ENCODE data around the gene KHDRBS1. TPM values are rescaled to one million over a fixed set of nuclear protein-coding genes. Genes with fewer than 3 reads are reported as not detected.
"Not testable (repeated sequence)": the region's sequence is repeated elsewhere in the genome, so short reads cannot be mapped to it uniquely, and the experiment has no call there.

KHDRBS1 gene
- total RNA-seq (2014; rRNA removed; shearing (Covaris generic)): 38.7 and 46.9 TPM in 2 replicates
- 110 and 139 TPM in 2 replicates for polyA plus RNA-seq (2015; cell fraction: cytosol; rRNA removed)
- polyA plus RNA-seq (2015; cell fraction: nucleus; rRNA removed): 39.5 and 43.7 TPM in 2 replicates

DNA sequence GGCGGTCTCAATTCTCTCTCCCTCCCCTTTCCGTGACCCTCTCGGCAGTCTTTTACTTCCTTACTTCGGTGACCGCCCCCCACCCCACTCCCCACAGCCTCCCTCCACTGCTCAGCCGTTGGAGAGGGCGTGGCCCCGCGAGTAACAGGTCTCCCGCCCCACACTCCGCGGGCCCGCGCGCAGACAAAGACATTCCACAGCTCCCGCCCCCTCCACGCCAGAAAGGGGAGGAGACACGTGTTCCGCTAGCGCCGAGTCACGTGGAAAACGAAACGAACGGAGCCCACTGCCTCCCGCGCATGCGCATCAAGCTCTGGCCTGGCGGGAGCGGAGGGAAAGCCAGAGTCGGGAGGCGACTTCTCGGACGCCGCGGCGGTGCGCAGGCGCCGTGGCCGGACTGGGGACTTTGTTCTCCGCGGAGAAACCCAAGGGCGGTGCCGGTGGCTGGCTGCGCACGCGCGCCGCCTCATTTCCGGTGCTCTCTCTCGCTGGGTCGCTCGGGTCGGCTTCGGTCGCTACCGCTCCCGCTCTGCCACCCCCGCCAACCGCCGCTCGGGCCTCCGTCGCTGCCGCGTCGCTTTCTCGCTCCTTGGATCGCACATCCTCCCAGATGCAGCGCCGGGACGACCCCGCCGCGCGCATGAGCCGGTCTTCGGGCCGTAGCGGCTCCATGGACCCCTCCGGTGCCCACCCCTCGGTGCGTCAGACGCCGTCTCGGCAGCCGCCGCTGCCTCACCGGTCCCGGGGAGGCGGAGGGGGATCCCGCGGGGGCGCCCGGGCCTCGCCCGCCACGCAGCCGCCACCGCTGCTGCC, at the start of gene KHDRBS1:
KHDRBS1 (plus strand) TSS at position 483 of the 813 bp plus-strand sequence; CDS start at position 611, 128 bp downstream.
- peak; percentile 98 for DNase-seq (ENCODE audit: low read depth, low spot score)
- in situ Hi-C loops (cut with HindIII; ENCODE audit: low pct_unique_long_range_greater_than_20kb, low sequenced_read_pairs): no loop called here

DNA sequence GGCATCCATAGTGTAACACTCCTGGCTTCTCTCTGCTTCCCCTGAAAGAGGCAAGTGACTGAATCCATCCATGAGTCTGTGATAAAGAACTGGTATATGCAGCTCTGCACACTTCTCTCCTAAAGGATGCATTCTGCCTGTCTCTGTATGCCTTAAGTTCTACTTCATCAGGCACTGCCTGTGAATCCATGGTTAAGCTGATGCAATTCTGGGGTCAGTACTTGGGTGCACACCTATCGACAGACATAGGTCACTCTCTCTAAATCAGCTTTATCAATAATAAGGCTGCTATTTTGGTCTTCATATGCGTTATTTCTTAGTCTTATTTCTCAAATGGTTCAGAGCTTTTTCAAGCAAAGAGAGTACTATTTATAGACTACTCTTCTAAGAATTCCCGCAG, 42.8 kb upstream of the KHDRBS1 start:
- in situ Hi-C loops (cut with HindIII; ENCODE audit: low pct_unique_long_range_greater_than_20kb, low sequenced_read_pairs): no loop called here
- no peak for DNase-seq (ENCODE audit: low read depth, low spot score)

GRCh38 chr1:31976401-31976800, 37.3 kb upstream of the KHDRBS1 start:
- no peak for DNase-seq (ENCODE audit: low read depth, low spot score)
- in situ Hi-C loops (cut with HindIII; ENCODE audit: low pct_unique_long_range_greater_than_20kb, low sequenced_read_pairs): no loop called here

DNA sequence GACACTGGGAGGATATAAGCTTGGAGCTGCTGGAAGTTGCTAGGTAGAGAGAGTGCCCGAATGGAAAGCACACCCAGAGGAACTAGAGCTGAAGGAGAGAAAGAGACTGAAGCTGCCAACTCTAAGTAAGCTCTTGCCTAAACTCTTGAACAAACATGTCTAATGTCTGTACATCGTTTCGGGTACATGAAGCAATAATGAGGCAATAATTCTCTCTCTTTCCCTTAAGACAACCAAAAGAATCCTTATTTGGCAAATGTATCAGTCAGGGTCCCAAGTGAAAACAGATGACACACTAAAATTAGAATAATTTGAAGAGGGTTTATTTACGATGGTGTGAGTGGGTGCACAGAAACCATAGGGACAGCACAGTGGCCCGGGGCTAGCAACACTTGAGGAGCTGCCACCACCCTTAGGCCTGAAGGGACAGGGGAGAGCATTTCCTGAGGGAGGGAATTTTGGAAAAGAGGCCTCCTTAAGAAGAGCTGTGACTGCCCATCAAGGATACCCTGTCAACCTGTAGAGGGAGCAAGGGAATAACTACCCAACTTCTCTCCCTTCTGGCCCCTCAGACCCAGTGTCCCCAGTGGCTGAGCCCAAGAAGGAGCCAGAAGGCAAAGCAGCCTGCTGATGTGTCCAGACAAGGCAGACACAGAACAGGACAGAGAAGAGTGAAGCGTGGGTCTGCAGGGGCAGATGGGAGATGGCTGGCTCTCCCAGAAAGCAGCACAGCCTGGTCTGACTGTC, 36.1 kb upstream of the KHDRBS1 start:
- DNase-seq (ENCODE audit: low read depth, low spot score): peak; percentile 76
- in situ Hi-C loops (cut with HindIII; ENCODE audit: low pct_unique_long_range_greater_than_20kb, low sequenced_read_pairs): no loop called here

DNA sequence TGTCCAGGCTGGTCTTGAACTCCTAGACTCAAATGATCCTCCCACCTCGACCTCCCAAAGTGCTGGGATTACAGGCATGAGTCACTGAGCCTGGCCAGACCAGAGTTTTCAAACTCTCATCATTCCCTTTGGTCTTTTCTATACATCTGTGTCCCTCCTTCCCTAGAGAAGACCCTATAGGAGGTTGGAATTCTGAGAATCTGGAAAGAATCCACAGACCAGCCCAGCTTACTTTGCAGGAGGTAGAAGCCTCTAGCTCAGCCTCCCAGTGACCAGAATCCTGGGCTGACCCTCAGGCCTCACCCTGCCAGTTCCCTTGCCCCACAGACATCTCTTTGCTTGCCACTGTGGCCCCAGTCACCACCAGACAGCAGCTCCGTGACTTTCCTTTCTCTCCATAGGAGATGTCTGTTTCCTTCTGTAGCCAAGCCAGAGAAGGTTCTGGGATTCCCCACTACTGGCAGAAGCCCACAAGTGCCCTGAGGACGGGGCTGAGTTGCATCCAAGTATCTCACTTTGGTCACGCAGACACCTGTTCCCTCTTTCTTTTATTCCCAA, 34.7 kb upstream of the KHDRBS1 start:
- in situ Hi-C loops (cut with HindIII; ENCODE audit: low pct_unique_long_range_greater_than_20kb, low sequenced_read_pairs): no loop called here
- DNase-seq (ENCODE audit: low read depth, low spot score): no peak

DNA sequence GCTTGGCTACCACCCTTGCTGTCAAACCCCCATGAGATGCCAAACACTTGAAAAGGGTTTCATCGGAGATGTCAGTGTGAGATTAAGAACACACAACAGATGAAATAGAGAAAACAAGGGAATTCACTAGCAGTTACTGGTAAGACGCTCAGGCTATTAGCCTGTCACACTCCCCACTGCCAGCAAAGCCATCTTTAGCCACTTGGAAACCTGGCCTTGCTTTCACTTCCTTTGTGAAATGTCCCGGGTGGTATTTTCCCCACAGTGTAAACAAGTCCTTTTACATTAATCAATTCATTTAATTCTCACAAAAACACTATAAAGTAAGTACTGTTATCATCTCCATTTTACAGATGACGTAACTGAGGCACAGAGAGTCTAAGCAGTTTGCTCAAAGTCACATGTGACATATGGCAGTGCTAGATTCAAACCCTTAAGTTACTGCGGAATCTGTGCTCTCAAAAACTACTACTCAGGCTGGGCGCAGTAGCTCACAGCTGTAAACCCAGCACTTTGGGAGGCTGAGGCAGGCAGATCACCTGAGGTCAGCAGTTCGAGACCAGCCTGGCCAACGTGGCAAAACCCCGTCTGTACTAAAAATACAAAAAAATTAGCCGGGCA, 32.7 kb upstream of the KHDRBS1 start:
- DNase-seq (ENCODE audit: low read depth, low spot score): no peak
- in situ Hi-C loops (cut with HindIII; ENCODE audit: low pct_unique_long_range_greater_than_20kb, low sequenced_read_pairs): no loop called here

DNA sequence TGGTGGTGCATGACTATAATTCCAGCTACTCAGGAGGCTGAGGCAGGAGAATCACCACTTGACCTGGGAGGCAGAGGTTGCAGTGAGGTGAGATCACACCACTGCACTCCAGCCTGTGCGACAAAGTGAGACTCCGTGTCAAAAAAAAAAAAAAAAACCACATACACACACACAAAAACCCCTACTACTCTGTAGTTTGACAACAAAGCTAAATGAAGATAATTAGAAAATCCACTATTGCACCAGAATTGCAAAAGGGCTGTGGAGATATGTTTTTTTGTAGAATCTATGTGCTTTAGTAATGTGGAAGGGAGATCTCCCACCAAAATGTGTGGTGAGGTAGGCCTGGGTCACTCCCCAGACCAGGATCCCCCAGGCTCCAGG, 32.2 kb upstream of the KHDRBS1 start:
- no peak for DNase-seq (ENCODE audit: low read depth, low spot score)
- in situ Hi-C loops (cut with HindIII; ENCODE audit: low pct_unique_long_range_greater_than_20kb, low sequenced_read_pairs): no loop called here

DNA sequence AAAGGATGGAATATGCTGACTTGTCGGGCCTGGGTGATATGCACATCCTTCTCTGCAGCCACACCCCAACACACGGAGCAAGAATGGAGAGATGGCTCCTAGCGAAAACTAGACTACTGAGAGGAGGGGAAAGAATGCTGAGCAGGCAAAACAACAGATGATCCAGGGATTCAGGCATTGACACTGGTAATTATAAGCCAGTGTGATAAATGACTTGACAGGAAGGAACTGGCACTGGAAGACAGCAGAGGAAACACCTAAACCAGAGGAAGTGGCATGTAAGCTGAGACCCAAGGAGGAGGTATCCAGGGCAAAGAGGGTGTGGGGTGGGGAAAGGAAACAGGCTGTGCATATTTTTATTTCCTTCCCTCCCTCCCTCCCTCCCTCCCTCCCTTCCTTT, 31.7 kb upstream of the KHDRBS1 start:
- no peak for DNase-seq (ENCODE audit: low read depth, low spot score)
- in situ Hi-C loops (cut with HindIII; ENCODE audit: low pct_unique_long_range_greater_than_20kb, low sequenced_read_pairs): no loop called here

DNA sequence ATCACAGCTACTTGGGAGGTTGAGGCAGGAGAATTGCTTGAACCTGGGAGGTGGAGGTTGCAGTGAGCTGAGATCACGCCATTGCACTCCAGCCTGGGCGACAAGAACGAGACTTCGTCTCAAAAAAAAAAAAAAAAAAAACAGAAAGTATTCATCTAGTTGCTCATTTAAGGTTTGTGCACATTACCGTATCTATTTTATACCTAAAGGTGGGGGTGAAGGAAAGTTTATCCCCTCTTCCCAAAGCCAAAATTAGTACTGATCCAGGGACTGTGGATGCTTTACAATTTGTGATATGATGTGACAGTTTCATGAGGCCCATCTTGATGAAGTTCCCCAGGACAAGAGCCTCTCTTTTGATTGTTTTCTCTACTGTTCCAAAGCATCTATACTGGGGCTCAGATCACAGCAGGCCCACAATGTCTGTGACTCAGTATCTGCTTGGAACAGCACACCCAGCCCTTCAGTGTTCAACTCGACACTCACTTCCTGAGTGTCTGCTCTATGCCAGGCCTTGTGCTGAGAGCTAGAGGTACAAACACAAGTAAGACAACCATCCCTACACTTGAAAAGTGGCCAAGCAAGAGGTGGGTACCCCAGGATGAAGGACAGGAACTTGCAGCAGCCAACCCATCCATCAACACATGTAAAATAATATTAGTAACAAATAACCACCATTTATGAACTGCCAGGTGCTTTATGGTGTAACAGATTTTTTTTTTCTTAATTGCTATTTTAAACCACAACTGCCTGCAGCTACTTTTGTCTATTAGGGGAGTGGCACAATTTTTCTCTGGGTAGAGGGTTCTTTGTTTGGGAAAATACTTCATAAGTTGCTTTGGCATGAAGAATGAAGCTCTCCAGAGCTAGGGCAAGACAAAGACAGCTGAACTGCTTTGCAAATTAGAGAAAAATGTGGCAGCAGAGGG, 29.0 kb upstream of the KHDRBS1 start:
- no peak for DNase-seq (ENCODE audit: low read depth, low spot score)
- in situ Hi-C loops (cut with HindIII; ENCODE audit: low pct_unique_long_range_greater_than_20kb, low sequenced_read_pairs): no loop called here

DNA sequence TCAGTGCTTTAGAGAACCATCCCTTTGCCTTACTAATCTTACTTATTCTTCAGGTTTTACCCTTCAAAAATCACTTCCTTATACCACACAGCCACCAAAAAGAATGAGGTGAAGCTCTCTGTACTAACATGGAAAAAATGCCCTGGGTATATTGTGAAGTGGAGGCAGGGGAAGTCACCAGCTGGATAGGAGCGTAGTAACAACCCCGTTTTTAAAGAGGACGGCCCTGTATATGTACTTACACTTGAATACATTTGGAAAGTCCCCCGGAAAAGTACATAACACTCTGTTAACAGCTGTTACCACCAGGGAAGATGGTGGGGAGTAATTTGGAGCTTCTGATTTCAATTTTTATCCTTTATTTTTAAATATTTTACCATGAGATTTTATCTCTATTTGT, 28.2 kb upstream of the KHDRBS1 start:
- no peak for DNase-seq (ENCODE audit: low read depth, low spot score)
- in situ Hi-C loops (cut with HindIII; ENCODE audit: low pct_unique_long_range_greater_than_20kb, low sequenced_read_pairs): no loop called here

- in situ Hi-C loops (cut with HindIII; ENCODE audit: low pct_unique_long_range_greater_than_20kb, low sequenced_read_pairs): no loop called here
- DNase-seq (ENCODE audit: low read depth, low spot score): no peak
Observed at GRCh38 chr1:31987135-31987619, 26.5 kb upstream of the KHDRBS1 start.

DNA sequence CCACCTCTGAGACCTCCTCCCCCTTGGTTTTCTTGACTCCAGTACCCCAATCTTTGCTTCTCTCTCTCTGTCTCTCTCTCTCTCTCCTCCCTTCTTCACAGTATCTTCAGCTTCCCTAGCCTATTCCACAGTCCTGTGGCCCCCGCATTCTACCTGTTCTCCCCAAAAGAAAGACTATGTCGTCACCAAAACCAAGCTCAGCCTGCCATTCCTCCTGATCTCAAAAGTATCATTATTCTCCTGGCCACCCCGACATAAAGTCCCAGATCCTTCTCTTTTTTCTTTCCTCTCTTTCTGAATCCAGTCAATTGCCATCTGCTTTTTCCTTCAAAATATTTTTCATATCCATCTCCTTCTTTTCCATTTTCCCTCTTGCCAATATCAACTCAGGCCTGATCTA, 23.7 kb upstream of the KHDRBS1 start:
- in situ Hi-C loops (cut with HindIII; ENCODE audit: low pct_unique_long_range_greater_than_20kb, low sequenced_read_pairs): no loop called here

GRCh38 chr1:31991182-31991581, 22.5 kb upstream of the KHDRBS1 start:
- no peak for DNase-seq (ENCODE audit: low read depth, low spot score)
- in situ Hi-C loops (cut with HindIII; ENCODE audit: low pct_unique_long_range_greater_than_20kb, low sequenced_read_pairs): no loop called here

More for the DNA sequence above, 23.7 kb upstream of the KHDRBS1 start:
- no peak for DNase-seq (ENCODE audit: low read depth, low spot score)

DNA sequence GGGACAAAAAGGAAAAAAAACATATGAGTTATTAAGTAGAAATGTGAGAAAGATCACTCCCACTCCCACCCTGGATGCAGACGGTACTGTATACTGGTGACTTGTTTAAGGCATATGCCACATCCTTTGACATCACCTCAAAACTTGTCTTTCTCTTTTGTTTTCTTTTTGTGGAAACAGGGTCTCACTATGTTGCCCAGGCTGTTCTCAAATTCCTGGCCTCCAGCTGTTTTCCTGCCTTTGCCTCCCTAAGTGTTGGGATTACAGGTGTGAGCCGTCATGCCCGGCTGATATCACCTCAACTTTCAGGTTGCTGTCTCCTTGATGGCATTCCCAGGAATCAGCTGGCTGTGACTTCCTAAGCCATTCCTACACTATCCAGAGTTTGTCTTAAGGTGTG, 18.4 kb upstream of the KHDRBS1 start:
- DNase-seq (ENCODE audit: low read depth, low spot score): no peak
- in situ Hi-C loops (cut with HindIII; ENCODE audit: low pct_unique_long_range_greater_than_20kb, low sequenced_read_pairs): no loop called here

GRCh38 chr1:31996121-31996520, 17.5 kb upstream of the KHDRBS1 start:
- DNase-seq (ENCODE audit: low read depth, low spot score); in situ Hi-C loops (cut with HindIII; ENCODE audit: low pct_unique_long_range_greater_than_20kb, low sequenced_read_pairs): not testable (repeated sequence)

GRCh38 chr1:32001863-32002262, 11.8 kb upstream of the KHDRBS1 start:
- in situ Hi-C loops (cut with HindIII; ENCODE audit: low pct_unique_long_range_greater_than_20kb, low sequenced_read_pairs): no loop called here
- no peak for DNase-seq (ENCODE audit: low read depth, low spot score)

GRCh38 chr1:32002285-32002684, 11.4 kb upstream of the KHDRBS1 start:
- DNase-seq (ENCODE audit: low read depth, low spot score); in situ Hi-C loops (cut with HindIII; ENCODE audit: low pct_unique_long_range_greater_than_20kb, low sequenced_read_pairs): not testable (repeated sequence)
